ENCODE data around the gene GRAMD1A.
"Not testable (repeated sequence)": the region's sequence is repeated elsewhere in the genome, so short reads cannot be mapped to it uniquely, and the experiment has no call there.

GRAMD1A gene

DNA sequence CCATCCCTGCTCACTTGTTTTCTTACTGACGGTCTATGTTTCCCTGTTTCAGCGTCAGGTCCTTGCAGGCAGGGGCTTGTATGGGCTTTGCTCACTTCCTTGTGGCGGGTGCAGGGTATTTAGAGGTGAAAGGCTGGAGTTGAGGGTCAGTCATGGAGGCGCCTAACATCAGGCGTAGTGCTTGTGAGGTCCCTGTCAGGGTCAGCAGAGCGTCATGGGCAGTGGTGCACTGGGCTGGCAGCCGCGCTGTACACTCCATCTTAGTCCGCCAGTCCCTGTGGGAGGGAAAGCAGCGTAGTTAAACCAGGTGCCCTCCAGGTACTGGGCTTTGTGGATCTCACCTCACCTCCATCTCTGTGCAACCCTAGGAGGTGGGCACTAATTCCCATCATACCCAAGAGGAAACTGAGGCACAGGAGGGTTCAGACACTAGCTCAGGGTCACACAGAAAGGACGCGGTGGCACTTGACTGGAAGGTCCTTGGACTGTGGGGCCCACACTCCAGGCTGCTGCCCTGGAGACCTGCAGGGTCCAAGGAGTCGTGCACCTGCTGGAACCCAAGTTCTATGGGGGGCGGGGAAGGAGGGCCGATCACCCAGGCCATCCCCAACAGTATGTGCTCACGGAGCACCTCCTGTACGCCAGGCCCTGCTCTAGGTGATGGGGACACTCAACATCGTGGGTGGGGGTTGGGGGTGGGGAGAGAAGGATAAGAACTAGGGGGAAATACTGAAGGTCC, 4.6 kb downstream of the GRAMD1A start:
- no peak for DNase-seq

GRCh38 chr19:35005256-35005977, 5.3 kb downstream of the GRAMD1A start:
- no peak for DNase-seq

DNA sequence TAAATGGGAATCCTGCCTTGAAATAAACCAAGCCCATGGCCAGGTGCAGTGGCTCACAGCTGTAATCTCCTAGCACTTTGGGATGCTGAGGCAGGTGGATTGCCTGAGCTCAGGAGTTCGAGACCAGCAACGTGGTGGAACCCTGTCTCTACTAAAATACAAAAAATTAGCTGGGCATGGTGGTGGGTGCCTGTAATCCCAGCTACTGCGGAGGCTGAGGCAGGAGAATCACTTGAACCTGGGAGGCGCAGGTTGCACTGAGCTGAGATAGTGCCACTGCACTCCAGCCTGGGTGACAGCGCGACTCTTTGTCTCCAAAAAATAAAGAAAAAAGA, 5.9 kb downstream of the GRAMD1A start:
- DNase-seq = not testable (repeated sequence)

GRCh38 chr19:35006342-35006998, 6.3 kb downstream of the GRAMD1A start:
- DNase-seq = no peak

- no peak for DNase-seq
Observed at GRCh38 chr19:35006999-35007365, 6.9 kb downstream of the GRAMD1A start.

DNA sequence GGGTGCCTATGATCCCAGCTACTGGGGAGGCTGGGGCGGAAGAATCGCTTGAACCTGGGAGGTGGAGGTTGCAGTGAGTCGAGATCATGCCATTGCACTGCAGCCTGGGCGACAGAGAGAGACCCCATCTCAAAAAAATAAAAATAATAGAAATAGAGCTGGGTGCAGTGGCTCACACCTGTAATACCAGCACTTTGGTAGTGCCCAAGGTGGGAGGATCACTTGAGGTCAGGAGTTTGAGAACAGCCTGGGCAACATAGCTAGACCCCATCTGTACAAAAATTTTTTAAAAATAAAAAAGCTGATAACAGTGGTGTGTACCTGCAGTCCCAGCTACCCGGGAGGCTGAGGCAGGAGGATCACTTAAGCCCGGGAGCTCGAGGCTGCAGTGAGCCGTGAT, 7.3 kb downstream of the GRAMD1A start:
- DNase-seq = not testable (repeated sequence)

DNA sequence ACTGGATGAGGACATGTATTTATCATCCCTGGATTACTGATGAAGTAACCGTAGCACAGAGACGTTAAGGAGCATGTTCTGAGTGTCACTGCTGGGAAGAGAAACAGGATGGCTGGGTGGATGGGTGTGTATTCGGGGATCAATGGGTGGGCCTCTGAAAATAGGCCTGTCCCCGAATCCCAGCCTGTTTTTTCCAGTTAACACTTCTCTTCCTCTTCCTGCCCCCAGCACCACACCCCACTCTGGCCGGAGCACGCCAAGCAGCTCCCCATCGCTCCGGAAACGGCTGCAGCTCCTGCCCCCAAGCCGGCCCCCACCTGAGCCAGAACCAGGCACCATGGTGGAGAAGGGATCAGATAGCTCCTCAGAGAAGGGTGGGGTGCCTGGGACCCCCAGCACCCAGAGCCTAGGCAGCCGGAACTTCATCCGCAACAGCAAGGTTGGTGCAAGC, 8.8 kb downstream of the GRAMD1A start:
- DNase-seq = no peak

GRCh38 chr19:35009424-35010415, 9.6 kb downstream of the GRAMD1A start:
- no peak for DNase-seq

DNA sequence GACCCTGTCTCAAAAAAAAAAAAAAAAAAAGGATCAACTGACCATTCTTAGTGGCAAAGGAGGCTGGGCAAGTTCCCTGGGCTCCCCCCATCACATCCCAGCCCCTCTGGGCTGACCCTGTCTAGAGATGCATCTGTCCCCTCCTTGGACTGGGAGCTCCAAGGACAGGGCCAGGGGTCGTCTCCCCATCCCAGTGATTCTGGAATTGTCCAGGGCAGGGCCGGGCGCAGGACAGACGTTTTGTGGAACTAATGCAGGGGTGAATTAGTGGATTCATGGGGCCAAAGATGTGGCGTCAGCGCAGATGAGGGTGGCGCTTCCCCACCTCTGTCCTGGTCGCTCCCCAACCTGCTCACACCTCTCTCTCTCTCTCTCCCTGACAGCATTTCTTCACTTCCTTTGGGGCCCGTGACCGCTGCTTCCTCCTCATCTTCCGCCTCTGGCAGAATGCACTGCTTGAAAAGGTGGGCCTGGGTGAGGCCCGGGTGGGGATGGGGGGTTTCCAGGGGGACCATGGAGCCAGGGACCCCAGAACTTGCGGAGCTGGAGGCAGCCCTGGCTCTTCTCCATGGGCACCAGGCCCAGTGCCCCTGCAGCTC, 11.1 kb downstream of the GRAMD1A start:
- no peak for DNase-seq

DNA sequence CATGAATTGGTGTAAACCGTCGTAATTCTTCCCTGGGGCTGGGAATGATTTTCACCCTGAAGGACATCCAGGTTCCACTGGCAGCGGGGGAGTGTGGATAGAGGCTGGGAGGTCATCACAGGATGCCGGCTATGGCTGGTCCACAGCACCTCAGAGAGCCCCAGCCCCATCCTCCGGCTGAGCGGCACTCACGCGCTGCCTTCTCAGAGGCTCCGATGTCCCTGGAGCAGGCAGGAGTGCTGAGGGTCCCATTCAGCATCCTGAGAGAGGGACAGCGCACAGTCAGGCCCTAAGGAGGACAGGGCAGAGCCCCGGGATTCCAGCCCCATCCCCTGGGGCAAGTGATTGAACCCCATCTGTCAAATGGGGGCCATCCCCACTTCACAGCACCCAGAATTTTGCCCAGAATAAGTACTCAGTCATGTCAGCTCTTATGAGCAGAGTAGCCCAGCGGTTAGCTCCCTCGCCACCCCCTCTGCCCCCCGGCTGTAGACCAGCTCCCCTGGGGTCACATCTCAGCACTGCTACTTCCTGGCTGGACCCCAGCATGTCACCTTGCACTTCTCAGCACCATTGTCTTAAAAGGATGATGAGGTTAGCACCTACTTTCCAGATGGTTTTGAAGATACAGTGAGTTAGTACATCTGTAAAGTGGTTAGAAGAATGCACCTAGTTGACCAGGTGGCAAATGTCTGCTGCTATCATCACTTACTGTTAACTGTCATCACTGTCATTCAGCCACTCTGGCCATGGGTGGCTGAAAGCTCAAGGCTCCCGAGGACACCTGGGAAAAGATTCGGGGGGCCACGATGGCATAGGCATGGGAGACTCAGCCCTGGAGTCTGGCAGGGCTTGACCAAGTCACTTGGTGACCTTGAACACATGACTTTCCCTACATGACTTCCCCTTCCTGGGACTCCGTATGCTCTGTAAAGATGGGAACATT, 11.9 kb downstream of the GRAMD1A start:
- DNase-seq = no peak

DNA sequence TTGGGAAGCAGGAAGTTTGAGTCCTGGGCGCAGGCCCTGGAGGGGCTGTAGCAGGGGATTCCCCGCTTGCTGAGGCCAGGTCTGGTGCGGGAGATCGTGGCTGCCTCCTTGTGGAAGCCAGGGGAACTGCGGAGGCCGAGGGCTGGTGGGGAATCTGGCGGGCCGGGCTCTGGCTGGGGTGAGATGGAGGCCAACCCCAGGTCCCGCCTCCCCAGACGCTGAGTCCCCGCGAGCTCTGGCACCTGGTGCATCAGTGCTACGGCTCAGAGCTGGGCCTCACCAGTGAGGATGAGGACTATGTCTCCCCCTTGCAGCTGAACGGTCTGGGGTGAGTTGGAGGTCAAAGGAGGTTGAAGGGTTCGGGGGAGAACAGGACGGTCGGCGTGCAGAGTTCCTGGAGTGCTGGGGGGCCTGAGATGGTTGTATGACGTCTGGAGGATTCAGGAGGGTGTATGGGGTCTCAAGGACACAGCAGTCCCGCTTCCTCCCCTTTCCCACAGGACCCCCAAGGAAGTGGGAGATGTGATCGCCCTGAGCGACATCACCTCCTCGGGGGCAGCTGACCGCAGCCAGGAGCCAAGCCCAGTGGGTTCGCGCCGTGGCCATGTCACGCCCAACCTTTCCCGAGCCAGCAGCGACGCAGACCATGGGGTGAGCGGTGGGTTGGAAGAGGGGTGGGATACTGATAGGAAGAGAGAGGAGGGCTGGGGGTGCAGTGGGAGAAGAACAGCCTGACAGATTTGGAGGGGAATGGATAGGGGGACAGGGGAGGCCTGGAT, 13.1 kb downstream of the GRAMD1A start:
- no peak for DNase-seq

- no peak for DNase-seq
Observed at GRCh38 chr19:35013820-35014754, 14.0 kb downstream of the GRAMD1A start.

GRCh38 chr19:35014774-35015173, 14.7 kb downstream of the GRAMD1A start:
- DNase-seq = not testable (repeated sequence)

- no peak for DNase-seq
Observed at GRCh38 chr19:35015270-35015953, 15.3 kb downstream of the GRAMD1A start.

DNA sequence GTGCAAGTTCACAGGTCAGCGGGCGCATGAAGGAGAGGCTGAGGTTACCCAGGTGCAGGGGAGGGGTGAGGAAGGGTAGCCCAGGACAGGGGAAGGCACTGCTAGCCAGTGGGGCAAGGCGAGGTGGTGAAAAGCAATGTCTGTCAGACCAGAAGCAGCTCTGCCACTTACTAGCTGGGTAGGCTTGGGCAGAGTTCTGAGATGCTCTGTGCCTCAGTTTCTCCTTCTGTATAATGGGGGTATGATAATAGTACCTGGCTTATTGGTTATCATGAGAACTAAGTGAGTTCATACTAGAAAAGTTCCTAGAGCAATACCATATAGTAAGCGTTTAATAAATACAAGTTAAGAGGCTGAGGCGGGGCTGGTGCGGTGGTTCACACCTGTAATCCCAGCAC, 15.8 kb downstream of the GRAMD1A start:
- no peak for DNase-seq

GRCh38 chr19:35017507-35017906, 17.4 kb downstream of the GRAMD1A start:
- no peak for DNase-seq

DNA sequence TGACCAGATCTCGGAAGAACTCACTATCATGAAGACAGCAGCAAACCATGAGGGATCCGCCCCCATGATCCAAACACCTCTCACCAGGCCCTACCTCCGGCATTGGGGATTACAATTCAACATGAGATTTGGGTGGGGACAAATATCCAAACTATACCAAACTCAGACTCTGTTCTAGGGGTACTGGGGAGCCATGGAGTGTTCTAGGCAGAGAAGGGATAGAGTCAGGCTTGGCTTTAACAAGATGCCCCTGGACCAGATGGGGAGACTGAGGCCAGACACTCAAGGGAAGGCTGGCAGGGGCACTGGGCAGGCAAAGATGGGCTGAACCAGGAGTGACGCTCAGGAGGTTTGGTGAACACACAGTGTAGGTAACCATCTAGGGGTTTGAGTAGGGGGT, 18.3 kb downstream of the GRAMD1A start:
- DNase-seq = no peak

DNA sequence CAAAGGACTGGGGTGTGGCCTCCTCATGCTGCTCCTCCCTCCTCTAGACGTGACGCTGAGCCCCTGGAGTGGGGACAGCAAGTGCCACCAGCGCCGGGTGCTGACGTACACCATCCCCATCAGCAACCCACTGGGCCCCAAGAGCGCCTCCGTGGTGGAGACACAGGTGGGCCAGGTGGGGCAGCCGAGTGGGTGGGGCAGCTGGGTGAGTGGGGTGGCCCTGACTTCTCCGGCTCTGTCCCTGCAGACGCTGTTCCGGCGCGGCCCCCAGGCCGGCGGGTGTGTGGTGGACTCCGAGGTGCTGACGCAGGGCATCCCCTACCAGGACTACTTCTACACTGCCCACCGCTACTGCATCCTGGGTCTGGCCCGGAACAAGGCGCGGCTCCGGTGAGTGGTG, 19.0 kb downstream of the GRAMD1A start:
- no peak for DNase-seq

GRCh38 chr19:35021016-35021415, 20.9 kb downstream of the GRAMD1A start:
- DNase-seq = no peak

Data from KG1 (cell line).